HCT116 (cell line): ENCODE data around the gene DDX50. TPM values are rescaled to one million over a fixed set of nuclear protein-coding genes. Genes with fewer than 3 reads are reported as not detected.

Source experiments
- ATAC-seq: fragments of 200-7000 bp; cut with Tn5 transposase; 2 replicates; pipeline ENCODE4 v1.9.1; 2020; ENCODE audit warnings: mild to moderate bottlenecking, moderate library complexity
- BruUV-seq: library from RNA; stranded (reverse); fragments of 400-500 nt; replicated peaks from 2 replicates; lab custom pipeline; 2021; lab: Mats Ljungman, UMichigan
- CTCF ChIA-PET: fragments of 300-600 bp; sonication (Branson Sonifier 250); formaldehyde crosslinking; loops from one replicate; lab custom pipeline; 2021; ENCODE audit warnings: antibody characterized with exemption; lab: Charles Lee
- POLR2A ChIA-PET: fragments of 300-600, 350-600 bp; sonication (Branson Sonifier 250); formaldehyde crosslinking; loops from one replicate; lab custom pipeline; 2021; ENCODE audit warnings: antibody characterized with exemption; lab: Charles Lee
- RAD21 ChIA-PET, 2 experiments: fragments of 300-600 bp; sonication (Branson Sonifier 250); formaldehyde crosslinking; loops; one replicate each; lab custom pipeline; 2023; ENCODE audit warnings: low total read pairs in 2 of 2; ENCODE audit not compliant: uncharacterized antibody in 2 of 2, unreplicated experiment in 2 of 2, low non-redundant PET in 1 of 2; lab: Charles Lee
- DNase-seq: peaks from one replicate; pipeline ENCODE4 v3.0.0-alpha.2; 2010; ENCODE audit warnings: low read depth, low spot score
- H2AFZ ChIP-seq: fragments of 200-600 bp; shearing (Covaris generic), sonication (generic); 2 replicates; pipeline ENCODE4 v1.6.1; 2017; ENCODE audit warnings: low read depth, mixed run types, mixed read lengths, antibody characterized with exemption, low read length; ENCODE audit not compliant: poor library complexity, severe bottlenecking
- H3K27ac ChIP-seq: 2 replicates; pipeline ENCODE4 v1.5.1; 2012; ENCODE audit warnings: low read depth, low read length
- H3K27me3 ChIP-seq: fragments of 200-600 bp; sonication (generic); 2 replicates; pipeline ENCODE4 v1.6.1; 2016; ENCODE audit warnings: mixed run types, low read length, mixed read lengths; ENCODE audit not compliant: insufficient read depth
- H3K36me3 ChIP-seq, 2 experiments: fragments of 200-500 bp in 1 of 2; fragments of 200-600 bp in 1 of 2; sonication (Bioruptor generic) in 1 of 2; sonication (generic) in 1 of 2; 2 replicates each; pipeline versions ENCODE4 v1.5.1 to v1.6.1; 2014 to 2016; ENCODE audit warnings: low read length in 2 of 2, inconsistent platforms in 1 of 2, mixed read lengths in 1 of 2, mixed run types in 1 of 2; ENCODE audit not compliant: insufficient read depth in 2 of 2, control insufficient read depth in 1 of 2
- H3K4me1 ChIP-seq, 2 experiments: fragments of 200-600 bp in 1 of 2; sonication (generic) in 1 of 2; 2 replicates each; pipeline versions ENCODE4 v1.5.1 to v1.6.1; 2012 to 2017; ENCODE audit warnings: low read length in 2 of 2, inconsistent platforms in 1 of 2, mild to moderate bottlenecking in 1 of 2, mixed read lengths in 1 of 2, mixed run types in 1 of 2, moderate library complexity in 1 of 2; ENCODE audit not compliant: insufficient read depth in 2 of 2, control insufficient read depth in 1 of 2
- H3K4me2 ChIP-seq: fragments of 200-600 bp; sonication (generic); 2 replicates; pipeline ENCODE4 v1.6.1; 2017; ENCODE audit warnings: mixed run types, low read length, mixed read lengths
- H3K4me3 ChIP-seq, 2 experiments: fragments of 200-600 bp in 1 of 2; sonication (generic) in 1 of 2; replicated peaks in 1 of 2; 2 replicates each; pipeline ENCODE4 v1.5.1; 2011 to 2016; ENCODE audit warnings: low read length in 2 of 2, control low read depth in 1 of 2, low read depth in 1 of 2, mild to moderate bottlenecking in 1 of 2, mixed read lengths in 1 of 2, mixed run types in 1 of 2
- H3K79me2 ChIP-seq: fragments of 200-600 bp; sonication (generic); 2 replicates; pipeline ENCODE4 v1.6.1; 2017; ENCODE audit warnings: mild to moderate bottlenecking, mixed run types, low read length, moderate library complexity, mixed read lengths; ENCODE audit not compliant: insufficient read depth
- H3K9ac ChIP-seq: fragments of 200-600 bp; sonication (generic); 2 replicates; pipeline ENCODE4 v1.6.1; 2016; ENCODE audit warnings: low read length, mixed read lengths
- H3K9me2 ChIP-seq: fragments of 200-600 bp; sonication (generic), shearing (Covaris generic); 2 replicates; pipeline ENCODE4 v1.6.1; 2017; ENCODE audit warnings: mixed run types, mild to moderate bottlenecking, moderate library complexity; ENCODE audit not compliant: insufficient read depth
- H3K9me3 ChIP-seq, 2 experiments: fragments of 200-500 bp in 1 of 2; fragments of 200-600 bp in 1 of 2; sonication (Bioruptor generic) in 1 of 2; sonication (generic) in 1 of 2; 2 replicates each; pipeline ENCODE4 v1.6.1; 2014 to 2017; ENCODE audit warnings: low read length in 2 of 2, mixed read lengths in 2 of 2, inconsistent platforms in 1 of 2, low read depth in 1 of 2, mild to moderate bottlenecking in 1 of 2, mixed run types in 1 of 2, moderate library complexity in 1 of 2; ENCODE audit not compliant: control insufficient read depth in 1 of 2, insufficient read depth in 1 of 2
- H4K20me1 ChIP-seq: fragments of 200-600 bp; sonication (generic), shearing (Covaris generic); 2 replicates; pipeline ENCODE4 v1.6.1; 2017; ENCODE audit warnings: mixed run types, mild to moderate bottlenecking, moderate library complexity; ENCODE audit not compliant: insufficient read depth
- ELF1 ChIP-seq: IDR thresholded peaks from 2 replicates; pipeline ENCODE4 v1.6.1; 2012; ENCODE audit warnings: low read depth, borderline replicate concordance
- EZH2phosphoT487 ChIP-seq: fragments of 200-600 bp; IDR thresholded peaks from 2 replicates; pipeline ENCODE4 v1.6.1; 2018; ENCODE audit warnings: antibody characterized with exemption, borderline replicate concordance
- FOSL1 ChIP-seq: IDR thresholded peaks from 2 replicates; pipeline ENCODE4 v1.6.1; 2012; ENCODE audit warnings: low read depth
- POLR2AphosphoS5 ChIP-seq: IDR thresholded peaks from 2 replicates; pipeline ENCODE4 v1.6.1; 2011; ENCODE audit warnings: mild to moderate bottlenecking, low read depth, low read length, moderate library complexity
- RAD21 ChIP-seq: IDR thresholded peaks from 2 replicates; pipeline ENCODE4 v1.6.1; 2012; ENCODE audit warnings: low read depth, mild to moderate bottlenecking
- SIN3A ChIP-seq: IDR thresholded peaks from 2 replicates; pipeline ENCODE4 v1.6.1; 2012; ENCODE audit warnings: low read depth
- SRF ChIP-seq: IDR thresholded peaks from 2 replicates; pipeline ENCODE4 v1.6.1; 2012; ENCODE audit warnings: low read depth
- ZFX ChIP-seq: fragments of 450-650 bp; IDR thresholded peaks from 2 replicates; pipeline ENCODE4 v1.6.1; 2017
- ZNF274 ChIP-seq: fragments of 200-500 bp; sonication (Bioruptor generic); IDR thresholded peaks from 2 replicates; pipeline ENCODE4 v1.6.1; 2014; ENCODE audit warnings: mild to moderate bottlenecking, low read depth, low read length, inconsistent platforms
- intact Hi-C: fragments of 100-400 bp; cut with micrococcal nuclease; formaldehyde crosslinking; loops from 2 replicates; pipeline ENCODE4 v1.10.0; 2022
- total RNA-seq: library from RNA; stranded (reverse); gene quantifications from one replicate; pipeline ENCODE4 v1.2.1, GENCODE V29; 2021; ENCODE audit not compliant: unreplicated experiment
- TF ChIP-seq, protein P1 (sequence below): IDR thresholded peaks from 2 replicates; pipeline ENCODE4 v1.6.1; 2012; ENCODE audit warnings: low read depth

DDX50 gene
- total RNA-seq, 1 experiment from 2014 or later: 25.6 TPM

DNA sequence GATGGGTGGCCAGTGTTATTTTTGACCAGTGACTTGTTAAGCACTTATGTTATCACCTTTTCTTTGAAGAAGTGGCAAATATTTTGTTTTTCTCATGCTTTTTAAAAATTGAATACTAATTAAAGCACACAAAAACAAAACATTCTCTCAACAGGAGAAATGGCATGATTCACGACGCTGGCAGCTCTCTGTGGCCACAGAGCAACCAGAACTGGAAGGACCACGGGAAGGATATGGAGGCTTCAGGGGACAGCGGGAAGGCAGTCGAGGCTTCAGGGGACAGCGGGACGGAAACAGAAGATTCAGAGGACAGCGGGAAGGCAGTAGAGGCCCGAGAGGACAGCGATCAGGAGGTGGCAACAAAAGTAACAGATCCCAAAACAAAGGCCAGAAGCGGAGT, 81.3 kb downstream of the DDX50 start:
- H3K9ac ChIP-seq: no peak overlapping the region
- intact Hi-C loops: no loop called here
- H2AFZ ChIP-seq: no peak overlapping the region
- RAD21 ChIA-PET: no interaction called here
- H3K4me1 ChIP-seq: no peaks in the 10 kb centered on the region
- H3K4me3 ChIP-seq: no peak overlapping the region
- DNase-seq: no peak
- CTCF ChIA-PET: no interaction called here
- H3K79me2 ChIP-seq: peaks cover 69% of the 10 kb centered on the region
- POLR2A ChIA-PET: no interaction called here
- no TSS peak for BruUV-seq
- H3K9me3 ChIP-seq: no peaks in the 10 kb centered on the region
- TF ChIP-seq, protein P1, sequence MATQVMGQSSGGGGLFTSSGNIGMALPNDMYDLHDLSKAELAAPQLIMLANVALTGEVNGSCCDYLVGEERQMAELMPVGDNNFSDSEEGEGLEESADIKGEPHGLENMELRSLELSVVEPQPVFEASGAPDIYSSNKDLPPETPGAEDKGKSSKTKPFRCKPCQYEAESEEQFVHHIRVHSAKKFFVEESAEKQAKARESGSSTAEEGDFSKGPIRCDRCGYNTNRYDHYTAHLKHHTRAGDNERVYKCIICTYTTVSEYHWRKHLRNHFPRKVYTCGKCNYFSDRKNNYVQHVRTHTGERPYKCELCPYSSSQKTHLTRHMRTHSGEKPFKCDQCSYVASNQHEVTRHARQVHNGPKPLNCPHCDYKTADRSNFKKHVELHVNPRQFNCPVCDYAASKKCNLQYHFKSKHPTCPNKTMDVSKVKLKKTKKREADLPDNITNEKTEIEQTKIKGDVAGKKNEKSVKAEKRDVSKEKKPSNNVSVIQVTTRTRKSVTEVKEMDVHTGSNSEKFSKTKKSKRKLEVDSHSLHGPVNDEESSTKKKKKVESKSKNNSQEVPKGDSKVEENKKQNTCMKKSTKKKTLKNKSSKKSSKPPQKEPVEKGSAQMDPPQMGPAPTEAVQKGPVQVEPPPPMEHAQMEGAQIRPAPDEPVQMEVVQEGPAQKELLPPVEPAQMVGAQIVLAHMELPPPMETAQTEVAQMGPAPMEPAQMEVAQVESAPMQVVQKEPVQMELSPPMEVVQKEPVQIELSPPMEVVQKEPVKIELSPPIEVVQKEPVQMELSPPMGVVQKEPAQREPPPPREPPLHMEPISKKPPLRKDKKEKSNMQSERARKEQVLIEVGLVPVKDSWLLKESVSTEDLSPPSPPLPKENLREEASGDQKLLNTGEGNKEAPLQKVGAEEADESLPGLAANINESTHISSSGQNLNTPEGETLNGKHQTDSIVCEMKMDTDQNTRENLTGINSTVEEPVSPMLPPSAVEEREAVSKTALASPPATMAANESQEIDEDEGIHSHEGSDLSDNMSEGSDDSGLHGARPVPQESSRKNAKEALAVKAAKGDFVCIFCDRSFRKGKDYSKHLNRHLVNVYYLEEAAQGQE: no peak
- no peak for TF ChIP-seq FOSL1
- TF ChIP-seq ZNF274: no peak
- no peak for TF ChIP-seq POLR2AphosphoS5
- TF ChIP-seq RAD21: no peak
- ATAC-seq: no peak
- peaks cover 46 to 55% of the 10 kb centered on the region in 2 experiments for H3K36me3 ChIP-seq
- no peaks in the 10 kb centered on the region for H3K9me2 ChIP-seq
- H3K4me2 ChIP-seq: no peak overlapping the region
- H3K27me3 ChIP-seq: no peaks in the 10 kb centered on the region
- peaks cover 17% of the 10 kb centered on the region; the same call in 1 of the 2 replicates for H4K20me1 ChIP-seq
- H3K27ac ChIP-seq: no peak overlapping the region

DNA sequence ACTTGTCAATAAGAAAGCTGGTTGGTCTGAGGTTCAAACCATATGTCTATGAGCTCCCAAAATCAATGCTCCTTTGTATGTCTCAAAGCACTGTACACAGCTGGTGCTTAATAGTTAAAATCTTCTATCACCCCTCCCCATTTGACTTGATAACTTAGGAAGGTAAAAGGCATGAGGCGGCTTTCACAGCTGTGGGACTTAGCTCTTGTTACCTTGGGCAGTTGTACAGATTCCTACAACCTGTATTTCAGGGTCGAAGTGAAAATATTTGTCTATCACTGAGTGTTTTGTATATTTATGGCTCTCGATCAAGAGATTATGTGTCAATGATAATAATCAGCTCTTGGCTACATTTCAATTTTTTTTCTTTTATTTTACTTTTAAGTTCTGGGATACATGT, 86.5 kb downstream of the DDX50 start:
- H3K27me3 ChIP-seq: no peaks in the 10 kb centered on the region
- H3K9ac ChIP-seq: no peak overlapping the region
- BruUV-seq: no TSS peak
- peaks cover 56% of the 10 kb centered on the region for H3K79me2 ChIP-seq
- CTCF ChIA-PET: interaction anchor here (1.1 to 1.9 kb wide), 3 partner anchors 18 to 421 kb away, joined by 3 to 4 read pairs (median 4); no protein-coding TSS in a partner anchor
- no peak overlapping the region for H3K4me2 ChIP-seq
- POLR2A ChIA-PET: interaction anchor here (1.7 kb wide), 1 partner anchor 31 kb away, joined by 4 read pairs; the partner anchor contains the start of gene DDX21
- H3K36me3 ChIP-seq: peaks cover 11 to 16% of the 10 kb centered on the region in 2 experiments
- H3K4me3 ChIP-seq: no peak overlapping the region
- H3K9me3 ChIP-seq: no peaks in the 10 kb centered on the region
- RAD21 ChIA-PET: interaction anchor here in 1 of 2 experiments (0.5 kb wide), 1 partner anchor 227 kb away, joined by 3 read pairs; no protein-coding TSS in a partner anchor
- H2AFZ ChIP-seq: no peak overlapping the region
- H3K9me2 ChIP-seq: no peaks in the 10 kb centered on the region
- H3K27ac ChIP-seq: no peak overlapping the region
- no peak for ATAC-seq
- 0 out of 2 replicates have a peak, but pooled peaks cover 5% of the 10 kb centered on the region for H4K20me1 ChIP-seq
- DNase-seq: no peak
- intact Hi-C loops: no loop called here
- peaks cover 11 to 17% of the 10 kb centered on the region in 2 experiments for H3K4me1 ChIP-seq
- TF ChIP-seq ZFX: no peak
- TF ChIP-seq, protein P1: no peak
- TF ChIP-seq EZH2phosphoT487: no peak
- TF ChIP-seq ELF1: no peak
- no peak for TF ChIP-seq SIN3A
- no peak for TF ChIP-seq SRF
